Islet of Langerhans (tissue), 1 donor: ENCODE measurements around the gene ACOT2.
"Not testable (repeated sequence)": the region's sequence is repeated elsewhere in the genome, so short reads cannot be mapped to it uniquely, and the experiment has no call there.

Source experiments
- FAIRE-seq: peaks from one replicate; lab custom pipeline; 2011; peaks lifted over from hg19 to GRCh38; lab: Jason Lieb, UNC

Gene ACOT2

DNA sequence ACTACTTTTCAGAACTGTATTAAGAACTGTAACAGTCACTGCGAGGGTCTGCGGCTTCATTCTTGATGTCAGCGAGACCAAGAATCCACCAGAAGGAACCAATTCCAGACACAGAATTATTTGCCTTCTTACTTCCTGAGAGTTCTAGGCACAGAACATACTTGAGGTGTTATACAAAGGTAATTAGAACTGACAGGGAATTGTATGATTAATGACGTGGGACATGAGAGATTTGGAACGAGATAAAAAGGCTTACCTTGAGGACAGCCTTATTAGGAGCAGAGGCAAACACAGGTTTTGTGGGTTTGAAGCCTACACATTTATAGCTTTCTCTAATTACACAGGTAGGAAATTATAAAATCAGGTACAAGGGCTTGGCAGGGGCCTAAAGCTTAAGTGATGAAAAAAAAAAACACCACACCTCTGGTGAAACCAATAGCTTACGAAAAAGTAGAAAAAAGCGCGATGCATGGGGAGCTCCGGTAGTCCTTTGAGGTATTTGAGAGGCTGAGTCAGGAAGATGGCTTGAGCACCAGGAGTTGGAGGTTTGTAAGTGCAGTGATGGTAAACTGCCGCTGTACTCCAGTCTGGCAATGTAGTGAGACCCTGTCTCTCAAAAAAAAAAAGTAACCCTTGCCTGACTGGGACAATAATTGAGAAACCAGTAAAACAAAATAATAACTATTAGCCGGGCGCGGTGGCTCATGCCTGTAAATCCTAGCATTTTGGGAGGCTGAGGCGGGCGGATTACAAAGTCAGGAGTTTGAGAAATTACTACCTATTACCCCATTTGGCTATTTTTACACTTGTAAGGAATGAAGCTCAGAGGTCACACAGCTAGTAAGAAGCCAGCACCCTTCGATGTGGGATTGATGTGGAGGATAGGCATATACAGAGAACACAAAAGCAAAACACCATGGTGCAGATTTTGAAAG, 795 bp upstream of the ACOT2 start:
- no peak for FAIRE-seq

DNA sequence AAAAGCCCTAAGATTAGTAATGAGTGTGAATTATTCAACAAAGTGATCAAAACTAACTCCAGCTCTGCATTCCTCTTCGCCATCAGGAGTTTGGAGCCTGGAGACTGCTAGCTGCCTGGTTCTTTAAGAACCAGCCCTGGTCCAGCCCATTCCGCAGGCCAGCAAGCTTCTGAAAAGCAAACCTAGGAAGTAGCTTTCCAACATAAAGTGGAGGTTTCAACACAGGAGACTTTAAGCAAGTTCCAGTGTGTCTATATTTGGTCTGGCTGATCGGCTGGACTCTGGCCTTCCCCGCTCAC, 178 bp upstream of the ACOT2 start:
- not testable (repeated sequence) for FAIRE-seq

DNA sequence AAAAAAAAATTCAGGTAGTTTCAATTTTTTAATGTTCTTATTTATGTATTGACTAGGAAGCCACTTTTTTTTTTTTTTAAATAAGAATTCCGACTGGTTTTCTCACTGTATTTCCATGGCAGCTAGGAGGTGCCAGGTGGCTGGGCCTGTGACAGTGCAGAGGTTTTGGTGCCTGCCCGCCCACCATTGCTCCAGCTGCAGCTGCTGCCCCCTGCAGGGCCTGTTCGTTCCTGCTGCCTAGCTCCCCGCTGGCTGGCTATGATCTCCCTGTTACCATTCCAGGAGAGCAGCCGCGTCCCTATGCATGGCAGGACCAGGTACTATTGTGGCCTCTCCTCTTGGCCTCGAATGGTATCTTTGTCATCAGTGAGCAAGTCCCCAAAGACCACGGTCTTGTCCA, 1.9 kb downstream of the ACOT2 start:
- FAIRE-seq: not testable (repeated sequence)

DNA sequence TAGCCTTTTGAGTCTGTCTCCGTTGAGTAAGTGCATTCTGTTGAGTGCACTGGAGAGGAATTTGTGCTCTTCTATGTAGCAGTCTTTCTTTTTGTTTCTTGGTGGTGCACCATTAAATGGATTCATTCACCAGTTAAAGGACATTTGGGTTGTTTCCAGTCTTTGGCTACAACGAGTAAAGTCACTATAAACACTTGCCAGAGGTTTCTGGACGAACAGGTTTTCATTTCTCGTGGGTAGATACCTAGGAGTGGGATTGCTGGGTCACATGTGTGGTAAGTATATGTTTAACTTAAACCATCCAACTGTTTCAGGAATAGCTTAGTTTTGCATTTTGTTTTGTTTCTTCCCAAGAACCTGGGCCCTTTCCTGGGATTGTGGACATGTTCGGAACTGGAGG, 4.0 kb downstream of the ACOT2 start:
- not testable (repeated sequence) for FAIRE-seq

DNA sequence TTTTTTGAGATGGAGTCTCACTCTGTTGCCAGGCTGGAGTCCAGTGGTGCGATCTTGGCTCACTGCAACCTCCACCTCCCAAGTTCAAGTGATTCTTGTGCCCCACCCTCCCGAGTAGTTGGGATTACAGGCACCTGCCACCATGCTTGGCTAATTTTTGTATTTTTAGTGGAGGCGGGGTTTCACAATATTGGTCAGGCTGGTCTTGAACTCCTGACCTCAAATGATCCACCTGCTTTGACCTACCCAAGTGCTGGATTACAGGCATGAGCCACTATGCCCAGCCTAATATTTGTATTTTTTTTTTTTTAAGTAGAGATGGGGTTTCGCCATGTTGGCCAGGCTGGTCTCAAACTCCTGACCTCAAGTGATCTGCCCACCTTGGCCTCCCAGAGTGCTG, 4.7 kb downstream of the ACOT2 start:
- not testable (repeated sequence) for FAIRE-seq

DNA sequence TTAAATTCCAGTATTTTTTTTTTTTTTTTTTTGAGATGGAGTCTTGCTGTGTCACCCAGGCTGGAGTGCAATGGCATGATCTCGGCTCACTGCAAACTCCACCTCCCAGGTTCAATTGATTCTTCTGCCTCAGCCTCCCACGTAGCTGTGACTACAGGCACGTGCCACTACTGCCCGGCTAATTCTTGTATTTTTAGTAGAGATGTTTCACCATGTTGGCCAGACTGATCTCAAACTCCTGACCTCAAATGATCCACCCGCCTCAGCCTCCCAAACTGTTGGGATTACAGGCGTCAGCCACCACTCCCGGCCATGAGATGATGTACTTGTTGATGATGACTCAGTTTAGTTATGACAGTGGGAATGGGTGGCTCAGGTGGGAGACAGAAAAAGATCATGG, 5.2 kb downstream of the ACOT2 start:
- FAIRE-seq: not testable (repeated sequence)

DNA sequence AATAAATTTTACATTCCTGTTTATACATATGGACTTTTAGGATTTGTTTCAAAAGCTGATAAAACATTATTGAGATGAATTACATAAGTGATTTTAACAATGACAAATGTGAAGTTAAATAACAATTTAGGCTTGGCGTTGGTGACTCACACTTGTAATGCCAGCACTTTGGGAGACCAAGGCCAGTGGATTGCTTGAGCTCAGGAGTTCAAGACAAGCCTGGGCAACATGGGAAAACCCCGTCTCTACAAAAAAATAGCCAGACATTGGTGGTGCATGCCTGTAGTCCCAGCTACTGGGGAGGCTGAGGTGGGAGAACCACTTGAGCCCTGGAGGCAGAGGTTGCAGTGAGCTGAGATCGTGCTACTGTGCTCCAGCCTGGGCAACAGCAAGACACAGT, 7.4 kb downstream of the ACOT2 start:
- FAIRE-seq: no peak

DNA sequence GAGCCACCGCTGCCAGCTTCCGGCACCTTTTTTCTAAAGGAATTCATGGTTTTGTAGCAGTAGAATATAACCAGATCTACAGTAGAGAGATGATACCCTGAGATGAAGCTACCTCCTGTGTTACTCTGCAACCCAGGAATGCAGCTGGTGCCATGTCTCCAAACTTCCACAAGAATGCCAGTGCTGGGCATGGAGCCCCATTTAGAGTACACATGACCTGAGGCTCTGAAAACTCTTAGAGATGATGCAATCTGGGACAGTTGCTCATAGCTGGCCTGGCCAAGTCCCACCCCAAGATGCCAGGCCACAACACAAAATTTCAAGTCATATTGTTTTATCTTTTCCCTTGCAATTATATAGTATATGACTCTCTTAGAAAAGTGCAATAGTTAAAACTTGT, 8.2 kb downstream of the ACOT2 start:
- FAIRE-seq: not testable (repeated sequence)

DNA sequence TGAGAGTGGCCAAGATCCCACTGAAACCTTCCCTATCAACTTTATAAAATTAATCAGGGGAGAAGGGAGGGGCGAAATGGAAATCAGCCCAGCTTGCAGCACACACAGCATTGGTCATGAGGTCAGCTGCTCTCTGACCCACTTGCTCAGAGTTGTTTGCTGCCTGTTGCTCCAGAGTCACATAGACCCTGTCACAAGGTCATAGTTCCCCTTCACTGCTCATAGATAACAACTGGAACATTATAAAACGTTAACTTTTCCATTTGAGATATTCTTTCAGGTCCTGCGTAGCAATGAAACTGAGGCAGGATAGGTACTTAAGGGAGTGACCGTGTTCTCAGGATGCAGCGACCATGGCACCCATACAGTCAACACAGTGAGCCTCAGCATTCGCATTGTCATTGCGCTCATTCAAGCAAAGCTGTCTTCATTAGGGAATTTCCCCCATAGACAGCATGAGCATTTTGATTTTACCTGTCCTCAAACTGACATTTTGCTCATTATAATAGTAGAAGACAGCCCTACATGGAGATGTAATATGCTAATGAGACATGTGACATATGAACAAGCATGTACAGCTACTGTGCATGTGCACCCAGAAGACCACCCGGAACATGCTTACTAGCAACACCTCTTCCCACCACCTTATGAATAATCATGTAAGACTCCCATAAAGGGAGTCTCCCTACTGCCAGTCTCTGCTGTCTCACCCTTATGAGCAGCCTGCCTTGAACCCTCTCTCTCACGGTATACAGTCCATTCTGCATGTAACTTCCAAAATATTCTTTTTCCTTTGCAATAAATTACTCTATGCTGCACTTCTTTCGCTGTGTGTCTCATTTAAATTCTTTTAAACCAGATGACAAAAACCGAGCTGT, 13.3 kb downstream of the ACOT2 start:
- FAIRE-seq: not testable (repeated sequence)

DNA sequence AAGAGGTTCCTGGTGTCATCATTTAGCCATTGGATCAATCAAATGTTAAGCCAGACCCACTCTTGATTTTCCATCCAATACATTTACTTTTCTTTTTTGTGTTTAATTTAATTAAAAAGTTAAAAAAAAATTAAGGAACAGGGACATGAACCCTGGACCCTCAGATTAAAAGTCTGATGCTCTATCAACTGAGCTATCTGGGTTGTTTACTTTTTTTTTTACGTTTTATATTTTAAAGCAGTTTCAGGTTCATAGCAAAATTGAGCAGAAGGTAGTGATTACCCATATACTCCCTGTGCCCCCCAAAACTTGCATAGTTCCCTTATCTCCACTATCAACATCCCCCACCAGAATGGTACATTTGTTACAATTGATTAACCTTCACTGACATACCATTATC, 19.7 kb downstream of the ACOT2 start:
- no peak for FAIRE-seq

DNA sequence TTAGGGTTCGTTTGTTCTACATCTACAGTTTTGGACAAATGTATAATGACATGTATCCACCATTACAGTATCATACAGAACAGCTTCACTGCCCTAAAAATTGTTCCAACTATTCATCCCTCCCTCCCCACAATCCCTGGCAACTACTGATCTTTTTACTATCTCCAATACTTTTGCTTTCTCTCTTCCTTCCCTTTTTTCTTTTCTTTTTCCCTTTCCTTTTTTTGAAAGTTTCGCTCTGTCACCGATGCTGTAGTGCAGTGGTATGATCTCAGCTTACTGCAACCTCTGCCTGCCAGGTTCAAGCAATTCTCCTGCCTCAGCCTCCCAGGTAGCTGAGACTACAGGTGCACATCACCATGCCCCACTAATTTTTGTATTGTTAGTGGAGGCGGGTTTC, 20.1 kb downstream of the ACOT2 start:
- no peak for FAIRE-seq

DNA sequence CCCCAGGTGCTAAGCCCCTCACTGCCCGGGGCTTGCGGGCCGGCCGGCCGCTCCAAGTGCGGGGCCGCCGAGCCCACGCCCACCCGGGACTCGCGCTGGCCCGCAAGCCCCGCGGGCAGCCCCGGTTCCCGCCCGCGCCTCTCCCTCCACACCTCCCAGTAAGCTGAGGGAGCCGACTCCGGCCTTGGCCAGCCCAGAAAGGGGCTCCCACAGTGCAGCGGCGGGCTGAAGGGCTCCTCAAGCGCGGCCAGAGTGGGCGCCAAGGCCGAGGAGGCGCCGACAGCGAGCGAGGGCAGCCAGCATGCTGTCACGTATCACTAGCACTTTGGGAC, 21.6 kb downstream of the ACOT2 start:
- FAIRE-seq: not testable (repeated sequence)

DNA sequence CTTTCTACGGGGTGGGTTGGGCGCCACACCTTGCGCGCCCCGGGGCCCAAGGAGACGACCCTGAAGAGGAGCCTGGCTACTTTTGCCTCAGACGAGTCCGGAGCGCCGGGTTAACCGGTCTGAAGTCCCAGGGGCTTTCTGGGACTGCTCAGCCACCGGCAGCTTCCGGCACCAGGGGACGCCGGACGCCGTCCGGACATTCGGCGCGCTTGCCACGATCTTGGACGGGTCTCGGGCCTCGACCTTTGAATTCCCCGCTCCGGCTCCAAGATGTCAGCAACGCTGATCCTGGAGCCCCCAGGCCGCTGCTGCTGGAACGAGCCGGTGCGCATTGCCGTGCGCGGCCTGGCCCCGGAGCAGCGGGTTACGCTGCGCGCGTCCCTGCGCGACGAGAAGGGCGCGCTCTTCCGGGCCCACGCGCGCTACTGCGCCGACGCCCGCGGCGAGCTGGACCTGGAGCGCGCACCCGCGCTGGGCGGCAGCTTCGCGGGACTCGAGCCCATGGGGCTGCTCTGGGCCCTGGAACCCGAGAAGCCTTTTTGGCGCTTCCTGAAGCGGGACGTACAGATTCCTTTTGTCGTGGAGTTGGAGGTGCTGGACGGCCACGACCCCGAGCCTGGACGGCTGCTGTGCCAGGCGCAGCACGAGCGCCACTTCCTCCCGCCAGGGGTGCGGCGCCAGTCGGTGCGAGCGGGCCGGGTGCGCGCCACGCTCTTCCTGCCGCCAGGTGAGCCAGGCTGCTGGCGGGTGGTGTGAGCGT, 22.9 kb downstream of the ACOT2 start, which contains the start of gene ACOT4:
TSS of gene ACOT4 (plus strand) at position 184 of the 760 bp plus-strand sequence. CDS start at position 271, 87 bp downstream.
- no peak for FAIRE-seq

DNA sequence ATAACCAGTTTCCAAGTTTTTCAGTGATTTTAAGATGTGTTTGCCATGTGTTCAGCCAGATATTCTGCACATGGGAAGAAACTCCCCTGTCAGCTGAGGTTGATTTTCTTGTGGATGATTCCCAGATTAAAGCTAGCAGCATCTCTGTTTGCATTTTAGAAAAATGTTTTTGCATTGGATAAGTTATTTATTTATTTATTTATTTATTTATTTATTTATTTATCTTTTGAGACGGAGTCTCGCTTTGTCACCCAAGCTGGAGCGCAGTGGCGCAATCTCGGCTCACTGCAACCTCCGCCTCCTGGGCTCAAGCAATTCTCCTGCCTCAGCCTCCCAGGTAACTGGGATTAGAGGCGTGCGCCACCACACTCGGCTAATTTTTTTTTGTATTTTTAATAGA, 25.5 kb downstream of the ACOT2 start:
- no peak for FAIRE-seq

DNA sequence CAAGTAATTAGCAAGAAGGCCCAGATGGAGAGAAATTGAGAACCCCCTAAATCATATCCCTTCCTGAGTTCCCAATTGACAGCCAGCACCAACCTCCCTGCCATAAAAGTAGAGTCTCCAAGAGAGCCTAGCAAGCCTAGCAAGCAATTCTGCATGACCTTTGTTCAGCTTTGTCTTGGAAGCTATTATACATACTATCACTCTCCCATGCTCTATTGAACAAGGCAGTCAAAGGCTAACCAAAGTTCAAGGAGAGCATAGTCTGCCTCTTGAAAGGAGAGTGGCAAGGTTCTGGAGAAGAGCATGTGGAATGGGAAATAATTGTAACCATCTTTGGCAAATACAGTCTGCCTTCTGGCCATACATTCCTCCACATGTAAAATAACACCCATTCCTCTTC, 30.5 kb downstream of the ACOT2 start:
- no peak for FAIRE-seq

DNA sequence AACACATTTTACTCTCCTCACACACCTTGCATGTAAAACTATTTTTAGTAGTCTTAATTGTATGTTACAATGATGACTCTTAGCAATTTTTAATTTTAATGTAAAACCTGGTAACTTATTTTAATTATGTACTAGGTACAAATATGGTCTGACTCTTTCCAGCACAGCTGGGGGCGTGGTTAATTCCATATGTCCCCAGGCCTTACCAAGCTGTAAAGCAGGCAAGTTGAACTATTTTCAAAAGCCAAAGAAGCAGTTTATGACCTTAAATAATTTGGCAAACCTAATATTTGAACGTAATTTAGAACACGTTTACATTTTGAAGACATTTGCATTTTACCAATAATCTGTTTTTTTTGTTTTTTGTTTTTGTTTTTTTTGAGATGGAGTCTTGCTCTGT, 34.0 kb downstream of the ACOT2 start:
- FAIRE-seq: no peak

DNA sequence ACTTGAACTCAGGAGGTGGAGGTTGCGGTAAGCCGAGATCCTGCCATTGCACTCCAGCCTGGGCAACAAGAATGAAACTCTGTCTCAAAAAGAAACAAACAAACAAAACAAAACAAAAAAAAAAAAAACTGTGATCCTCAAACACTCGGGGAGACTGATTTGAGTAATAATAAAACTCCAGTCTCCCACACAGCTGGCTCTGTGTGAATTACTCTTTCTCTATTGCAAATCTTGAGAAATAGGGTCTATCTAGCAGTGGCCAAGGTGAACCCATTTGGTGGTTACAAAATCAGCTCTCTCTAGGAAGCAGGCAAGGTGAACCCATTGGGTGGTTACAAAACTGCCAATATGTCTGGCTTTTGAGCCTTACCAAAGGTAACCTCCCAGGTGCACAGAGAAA, 37.3 kb downstream of the ACOT2 start:
- FAIRE-seq: no peak

DNA sequence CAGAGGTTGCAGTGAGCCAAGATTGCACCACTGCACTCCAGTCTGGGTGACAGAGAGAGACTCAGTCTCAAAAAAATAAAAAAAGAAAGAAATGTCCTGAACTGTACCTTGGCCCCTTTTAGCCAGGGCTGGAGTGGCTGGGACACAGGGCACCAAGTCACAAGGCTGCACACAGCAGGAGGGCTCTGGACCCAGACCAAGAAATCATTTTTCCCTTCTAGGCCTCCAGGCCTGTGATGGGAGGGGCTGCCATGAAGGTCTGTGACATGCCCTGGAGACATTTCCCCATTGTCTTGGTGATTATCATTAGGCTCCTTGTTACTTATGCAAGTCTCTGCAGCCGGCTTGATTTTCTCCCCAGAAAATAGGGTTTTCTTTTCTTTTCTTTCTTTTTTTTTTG, 38.2 kb downstream of the ACOT2 start:
- no peak for FAIRE-seq

DNA sequence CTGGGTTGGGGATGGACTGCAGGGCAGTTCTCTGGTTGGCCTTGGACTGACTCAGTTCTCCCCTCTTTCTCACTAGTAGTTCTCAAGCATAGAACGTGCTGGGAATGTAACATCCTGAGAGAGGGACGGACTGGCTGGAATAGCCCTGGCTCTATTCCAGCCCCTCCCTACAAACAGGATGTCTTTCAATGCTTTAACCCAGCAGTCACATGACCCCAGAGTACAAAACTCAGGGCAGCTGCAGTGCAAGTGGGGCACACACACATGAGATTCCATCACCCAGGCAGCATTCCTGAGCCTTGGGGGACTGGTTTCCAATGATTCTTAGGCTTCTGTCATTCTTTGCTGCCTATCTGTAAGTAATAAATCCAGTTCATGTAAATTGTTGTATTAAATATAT, 41.7 kb downstream of the ACOT2 start:
- FAIRE-seq: no peak

DNA sequence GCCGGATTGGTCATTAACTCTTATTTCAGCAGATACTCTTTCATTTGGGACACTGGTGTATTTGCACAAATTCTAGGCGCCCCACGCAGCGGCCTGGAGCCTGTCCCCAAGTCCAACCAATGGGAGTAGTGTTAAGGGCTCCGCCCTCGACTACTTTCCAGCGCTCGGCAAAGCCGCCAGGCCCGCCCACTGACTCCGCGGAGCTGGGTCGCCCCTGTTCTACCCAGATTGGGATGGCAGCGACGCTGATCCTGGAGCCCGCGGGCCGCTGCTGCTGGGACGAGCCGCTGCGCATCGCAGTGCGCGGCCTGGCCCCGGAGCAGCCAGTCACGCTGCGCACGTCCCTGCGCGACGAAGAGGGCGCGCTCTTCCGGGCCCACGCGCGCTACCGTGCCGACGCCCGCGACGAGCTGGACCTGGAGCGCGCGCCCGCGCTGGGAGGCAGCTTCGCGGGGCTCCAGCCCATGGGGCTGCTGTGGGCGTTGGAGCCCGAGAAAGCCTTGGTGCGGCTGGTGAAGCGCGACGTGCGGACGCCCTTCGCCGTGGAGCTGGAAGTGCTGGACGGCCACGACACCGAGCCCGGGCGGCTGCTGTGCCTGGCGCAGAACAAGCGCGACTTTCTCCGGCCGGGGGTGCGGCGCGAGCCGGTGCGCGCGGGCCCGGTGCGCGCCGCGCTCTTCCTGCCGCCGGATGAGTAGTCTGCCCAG, 43.5 kb downstream of the ACOT2 start, which contains the start of gene ACOT6:
TSS of gene ACOT6 (plus strand) at position 179 of the 707 bp plus-strand sequence. CDS start at position 234, 55 bp downstream.
- FAIRE-seq: no peak

DNA sequence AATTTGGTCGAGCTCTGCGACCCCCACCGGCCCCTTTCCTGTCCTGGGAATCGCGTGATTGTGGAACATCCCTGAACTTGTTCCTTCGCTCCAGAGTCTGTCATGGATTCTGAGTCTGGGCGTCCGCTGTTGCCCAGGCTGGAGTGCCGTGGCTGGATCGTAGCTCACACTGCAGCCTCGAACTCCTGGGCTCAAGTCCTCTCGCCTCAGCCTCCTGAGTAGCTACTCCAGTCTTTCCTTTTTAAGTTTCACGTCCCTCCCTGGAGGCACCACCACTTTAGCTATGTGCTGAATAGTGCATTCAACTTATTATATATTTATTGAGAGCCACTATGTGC, 44.0 kb downstream of the ACOT2 start:
- no peak for FAIRE-seq

DNA sequence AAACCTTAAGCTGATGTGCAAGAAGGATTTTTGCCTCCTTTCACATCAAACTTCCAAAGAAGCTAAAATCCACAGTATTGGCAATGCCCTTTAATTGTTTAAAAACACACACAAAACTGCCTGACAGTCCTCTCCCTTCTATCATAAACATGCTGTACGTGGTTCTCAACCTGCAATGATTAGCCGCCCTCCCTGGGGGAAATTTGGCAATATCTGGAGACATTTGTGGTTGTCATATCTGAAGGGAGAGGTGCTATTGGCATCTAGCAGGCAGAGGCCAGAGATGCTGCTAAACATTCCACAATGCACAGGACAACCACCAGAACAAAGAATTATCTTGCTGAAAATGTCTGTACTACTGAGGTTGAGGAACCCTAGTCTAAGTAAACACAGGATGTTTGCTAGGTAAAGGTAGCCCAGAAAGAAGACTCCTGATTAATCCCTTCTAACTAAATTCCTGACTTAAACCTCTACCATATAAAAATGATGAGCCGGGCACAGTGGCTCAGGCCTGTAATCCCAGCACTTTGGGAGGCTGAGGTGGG, 44.5 kb downstream of the ACOT2 start:
- FAIRE-seq: no peak
